GM21619 (cell line): ENCODE results near the gene KLF9.

Experiments used
- ATAC-seq: cut with Tn5 transposase; IDR thresholded peaks from one replicate; pipeline ENCODE4 v1.9.1; 2021; ENCODE audit not compliant: unreplicated experiment

The KLF9 gene

DNA sequence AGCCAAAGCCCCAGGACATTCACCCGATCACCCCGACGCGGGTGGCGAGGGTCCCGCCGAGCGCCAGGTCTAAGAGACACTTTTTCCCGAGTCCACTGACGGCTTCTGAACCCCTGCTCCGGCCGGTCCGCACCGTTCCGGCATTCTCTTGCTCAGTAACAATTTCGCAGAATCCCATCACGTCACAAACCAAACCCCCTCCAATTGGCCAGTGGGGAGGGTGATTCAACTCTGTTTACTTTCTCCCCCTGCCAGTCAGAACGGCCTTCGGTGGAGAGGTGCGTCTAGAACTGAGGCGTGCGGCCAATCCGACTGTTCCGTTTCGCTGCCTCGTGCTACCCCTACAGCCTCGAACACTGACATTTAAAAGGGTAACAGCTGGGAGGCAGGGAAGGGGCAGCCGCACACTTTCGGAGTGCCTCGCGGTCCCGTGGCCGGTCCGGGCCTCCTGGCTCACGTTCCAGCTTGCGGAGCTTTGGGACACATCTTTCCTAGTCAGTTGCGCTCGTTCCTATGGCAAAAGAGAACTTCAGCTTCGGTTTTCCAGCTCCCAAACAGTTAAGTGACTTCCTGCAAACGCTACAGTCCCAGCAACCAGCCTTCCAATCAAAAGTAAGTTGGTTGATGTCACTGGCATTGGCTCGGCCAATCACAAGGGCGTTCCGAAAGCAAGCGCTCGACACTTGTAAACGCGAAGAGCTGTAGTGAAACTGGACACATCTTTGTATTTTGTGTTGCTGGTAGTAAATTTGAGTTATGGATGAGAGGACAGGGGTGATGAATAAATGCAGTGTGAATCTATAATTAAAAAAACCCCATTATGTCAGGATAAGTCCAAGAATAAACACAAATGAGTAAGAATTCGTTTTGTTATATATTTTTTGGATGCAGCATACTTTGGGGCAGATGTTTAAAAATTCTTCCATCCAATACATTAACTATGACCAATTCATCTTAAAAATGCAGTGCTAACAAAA lies at the start of gene KLF9:
KLF9 (minus strand) TSS at position 859 of the 977 bp plus-strand sequence. CDS start 1,294 bp downstream, outside the sequence.
- ATAC-seq = peak; percentile 59

GRCh38 chr9:70463877-70464276 lies 49.4 kb upstream of the KLF9 start:
- ATAC-seq = no peak

- ATAC-seq = no peak
These were observed 47.8 kb upstream of the KLF9 start for GRCh38 chr9:70462300-70462699.

DNA sequence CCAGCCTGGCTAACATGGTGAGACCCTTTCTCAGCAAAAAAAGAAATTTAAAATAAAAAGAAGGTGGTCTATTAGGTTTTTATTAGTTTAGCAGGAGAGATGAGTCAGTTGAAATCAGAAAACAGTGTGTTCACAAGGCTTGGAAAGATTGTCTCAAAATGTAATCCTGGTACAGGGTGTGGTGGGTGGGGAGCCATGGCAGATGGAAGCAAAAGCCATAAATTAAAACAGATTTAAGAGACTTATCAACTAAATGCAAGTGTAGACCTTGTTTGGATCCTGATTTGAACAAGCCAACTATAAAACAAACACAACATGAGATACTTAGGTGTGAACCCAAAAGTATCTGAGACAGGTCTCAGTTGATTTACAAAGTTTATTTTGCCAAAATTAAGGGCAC lies 42.8 kb upstream of the KLF9 start:
- ATAC-seq = no peak

- ATAC-seq = no peak
These were observed 41.7 kb upstream of the KLF9 start for GRCh38 chr9:70455993-70456704.

- ATAC-seq = no peak
These were observed 37.9 kb upstream of the KLF9 start for GRCh38 chr9:70452365-70452764.

GRCh38 chr9:70451765-70452164 lies 37.3 kb upstream of the KLF9 start:
- ATAC-seq = no peak

GRCh38 chr9:70450738-70451137 lies 36.3 kb upstream of the KLF9 start:
- ATAC-seq = no peak

GRCh38 chr9:70449461-70449860 lies 35.0 kb upstream of the KLF9 start:
- no peak for ATAC-seq

- ATAC-seq = no peak
These were observed 34.5 kb upstream of the KLF9 start for GRCh38 chr9:70448919-70449318.

DNA sequence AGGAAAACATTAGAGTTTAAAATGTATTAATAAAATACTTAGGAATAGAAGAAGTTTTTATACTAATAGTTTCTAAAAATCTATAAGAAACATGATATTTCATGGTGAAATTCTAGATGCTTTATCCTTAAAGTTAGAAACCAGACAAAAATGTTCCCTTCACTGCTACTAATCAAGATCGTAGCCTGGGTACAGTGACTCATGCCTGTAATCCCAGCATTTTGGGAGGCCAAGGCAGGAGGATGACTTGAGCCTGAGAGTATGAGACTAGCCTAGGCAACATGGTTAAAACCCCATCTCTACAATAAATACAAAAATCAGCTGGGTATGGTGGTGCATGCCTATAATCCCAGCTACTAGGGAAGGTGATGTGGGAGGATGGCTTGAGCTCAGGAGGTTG lies 30.4 kb upstream of the KLF9 start:
- no peak for ATAC-seq

GRCh38 chr9:70442328-70442848 lies 27.9 kb upstream of the KLF9 start:
- ATAC-seq = no peak

DNA sequence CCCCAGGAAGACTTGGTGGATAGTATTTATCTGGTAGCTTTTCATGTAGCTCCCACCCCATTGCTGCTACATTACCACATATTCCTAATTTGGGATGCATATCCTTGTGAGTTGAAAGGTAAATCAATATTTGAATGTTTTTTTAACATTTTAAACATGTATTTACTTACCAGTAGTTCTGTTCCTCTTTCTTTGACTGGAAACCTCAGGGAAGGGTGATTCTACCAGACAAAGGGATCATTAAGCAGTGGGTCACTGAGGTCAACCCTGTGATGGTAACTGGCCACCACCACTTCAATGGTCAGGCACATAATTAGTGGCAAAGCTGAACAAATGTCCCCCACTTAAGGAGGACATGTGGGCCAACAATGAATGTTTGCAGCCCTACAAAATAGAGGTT lies 27.2 kb upstream of the KLF9 start:
- ATAC-seq = no peak

DNA sequence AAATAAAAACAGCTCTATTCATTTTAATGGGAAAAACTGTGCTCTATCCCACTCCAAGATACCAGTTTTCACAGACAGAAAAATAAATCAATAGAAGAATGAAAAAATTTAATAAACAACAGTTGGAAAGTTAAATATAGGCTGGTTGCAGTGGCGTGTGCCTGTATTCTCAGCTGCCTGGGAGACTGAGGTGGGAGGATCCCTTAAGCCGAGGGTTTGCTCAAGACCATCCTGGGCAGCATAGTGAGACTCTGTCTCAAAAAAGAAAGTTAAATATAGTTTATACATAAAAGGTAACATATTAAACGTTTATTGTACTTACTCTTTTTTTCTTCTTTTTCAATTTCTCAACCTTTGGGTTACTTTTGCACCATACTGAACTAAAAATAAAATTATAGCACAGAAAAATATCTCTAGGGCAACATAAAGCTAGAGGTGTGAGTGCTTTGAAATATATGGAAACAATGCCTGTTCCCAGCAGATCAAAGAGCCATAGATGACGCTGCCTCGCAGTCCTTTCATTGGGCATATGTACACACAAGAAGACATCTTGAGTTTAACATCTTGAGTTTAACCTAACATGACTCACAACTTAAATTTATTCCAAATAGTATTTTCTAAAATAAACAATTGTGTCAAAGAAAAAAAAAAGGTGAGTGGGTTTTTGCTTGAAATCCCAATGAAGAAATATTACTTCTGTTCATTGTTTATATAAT lies 25.7 kb upstream of the KLF9 start:
- ATAC-seq = no peak

DNA sequence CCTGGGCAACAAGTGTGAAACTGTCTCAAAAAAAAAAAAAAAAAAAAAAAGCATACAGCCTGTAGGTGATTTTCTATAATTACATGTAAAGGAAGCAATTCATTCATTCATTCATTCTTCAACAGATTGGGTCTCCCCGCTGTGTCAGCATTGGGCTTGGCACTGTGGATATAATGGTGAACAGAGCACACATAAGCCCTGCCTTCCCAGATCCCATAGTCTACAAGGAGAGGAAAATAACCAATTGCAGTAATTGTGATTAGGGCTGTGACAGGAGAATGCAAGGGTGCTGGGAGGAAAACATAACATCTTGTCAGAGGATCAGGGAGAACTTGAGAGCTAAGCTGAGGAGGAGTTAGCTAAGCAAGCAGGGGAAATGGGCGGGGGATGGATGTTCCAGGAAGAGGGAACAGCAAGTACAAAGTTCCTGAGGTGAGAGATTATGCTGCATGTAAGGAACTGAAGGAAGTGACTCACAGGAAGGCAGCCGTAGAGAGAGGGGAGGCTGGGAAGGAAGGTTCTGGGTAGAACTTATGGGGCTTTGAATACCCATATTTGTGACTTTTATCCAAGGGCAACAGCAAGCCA lies 24.0 kb upstream of the KLF9 start:
- ATAC-seq = no peak

DNA sequence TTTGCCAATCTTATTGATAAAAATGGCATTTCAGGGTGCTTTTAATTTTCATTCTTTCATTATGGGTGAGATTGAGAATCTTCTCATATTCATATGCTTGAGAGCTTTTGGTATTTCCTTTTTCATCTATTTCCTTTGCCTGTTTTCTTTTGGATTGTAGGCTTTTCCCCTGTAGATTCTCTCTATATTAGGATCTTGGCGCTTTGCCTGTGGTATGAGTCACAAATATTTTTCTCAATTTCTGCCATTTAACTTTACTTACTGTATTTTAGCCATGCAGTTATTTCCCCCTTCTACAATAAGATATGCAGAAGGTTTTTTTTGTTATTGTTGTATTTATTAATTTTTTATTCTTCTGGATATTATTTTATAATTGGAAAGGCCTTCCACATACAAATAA lies 21.5 kb upstream of the KLF9 start:
- ATAC-seq = no peak

GRCh38 chr9:70429899-70430298 lies 15.4 kb upstream of the KLF9 start:
- ATAC-seq = no peak

DNA sequence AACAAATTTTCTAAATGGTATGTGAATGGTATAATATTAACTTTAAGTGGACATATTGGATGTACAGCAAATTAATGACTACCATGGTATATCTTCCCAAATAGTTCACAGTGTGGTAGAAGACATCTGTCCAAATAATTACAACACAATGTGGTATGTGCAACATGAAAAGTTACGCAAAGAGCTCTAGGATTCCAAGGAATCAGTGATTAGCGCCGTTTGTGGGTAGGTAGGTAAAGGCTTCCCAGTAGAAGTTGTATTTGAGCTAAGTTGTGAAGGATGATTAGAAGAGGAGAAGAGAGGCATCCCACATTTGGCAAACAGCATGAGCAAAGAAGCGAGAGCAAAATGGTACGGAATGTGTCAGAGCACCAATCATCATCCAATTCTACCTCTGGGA lies 14.3 kb upstream of the KLF9 start:
- ATAC-seq = no peak

- no peak for ATAC-seq
These were observed 12.9 kb upstream of the KLF9 start for GRCh38 chr9:70427161-70427945.

- no peak for ATAC-seq
These were observed 10.7 kb upstream of the KLF9 start for GRCh38 chr9:70425192-70425591.
